NCI-H2107 treated with DMSO at 0.1 percent for 48 hours (cell line): Measurements from ENCODE around the gene CDA.

Experiments used
- DNase-seq: peaks from one replicate; lab custom pipeline; 2025; ENCODE audit not compliant: unreplicated experiment; lab: John Stamatoyannopoulos, UW

CDA gene

GRCh38 chr1:20615946-20616846 lies 27.3 kb downstream of the CDA start:
- no peak for DNase-seq

- DNase-seq, result no peak
Measured at GRCh38 chr1:20616847-20617487, 28.1 kb downstream of the CDA start.

- no peak for DNase-seq
Measured at GRCh38 chr1:20618550-20618949, 29.7 kb downstream of the CDA start.

GRCh38 chr1:20619999-20620398 lies 31.1 kb downstream of the CDA start:
- no peak for DNase-seq

GRCh38 chr1:20621012-20621411 lies 32.1 kb downstream of the CDA start:
- no peak for DNase-seq

GRCh38 chr1:20624709-20625108 lies 35.8 kb downstream of the CDA start:
- DNase-seq, result no peak

GRCh38 chr1:20625176-20626097 lies 36.5 kb downstream of the CDA start:
- no peak for DNase-seq

GRCh38 chr1:20626098-20626427 lies 37.2 kb downstream of the CDA start:
- DNase-seq, result no peak

GRCh38 chr1:20626524-20626923 lies 37.6 kb downstream of the CDA start:
- DNase-seq, result no peak

- no peak for DNase-seq
Measured at GRCh38 chr1:20630729-20631128, 41.8 kb downstream of the CDA start.

GRCh38 chr1:20632386-20632785 lies 43.5 kb downstream of the CDA start:
- DNase-seq, result no peak

GRCh38 chr1:20633190-20634064 lies 44.5 kb downstream of the CDA start, which contains the start of gene PINK1:
PINK1 (plus strand) TSS chr1:20633458; CDS start chr1:20633549, 91 bp downstream.
- DNase-seq, result peak; percentile 28

- DNase-seq, result no peak
Measured at GRCh38 chr1:20634065-20634593, 45.2 kb downstream of the CDA start.

GRCh38 chr1:20634594-20635084 lies 45.7 kb downstream of the CDA start:
- DNase-seq, result peak; percentile 77

GRCh38 chr1:20636785-20637347 lies 48.0 kb downstream of the CDA start:
- no peak for DNase-seq

GRCh38 chr1:20640183-20640597 lies 51.3 kb downstream of the CDA start:
- DNase-seq, result peak; percentile 23

GRCh38 chr1:20641975-20642374 lies 53.1 kb downstream of the CDA start:
- no peak for DNase-seq

- no peak for DNase-seq
Measured at GRCh38 chr1:20643080-20643479, 54.2 kb downstream of the CDA start.

GRCh38 chr1:20644416-20644815 lies 55.5 kb downstream of the CDA start:
- DNase-seq, result no peak

GRCh38 chr1:20645414-20645813 lies 56.5 kb downstream of the CDA start:
- DNase-seq, result no peak
